Neuron (in vitro differentiated cells): Measurements from ENCODE around the gene KDM4F.

Experiments
- H2AFZ ChIP-seq: one replicate; pipeline ENCODE4 v1.6.1; 2013; ENCODE audit warnings: low read depth, mild to moderate bottlenecking, inconsistent platforms, low read length, moderate library complexity
- H3K27me3 ChIP-seq: one replicate; pipeline ENCODE4 v1.6.1; 2013; ENCODE audit warnings: low read length; ENCODE audit not compliant: insufficient read depth
- H3K36me3 ChIP-seq: one replicate; pipeline ENCODE4 v1.6.1; 2013; ENCODE audit warnings: low read length; ENCODE audit not compliant: insufficient read depth
- H3K4me1 ChIP-seq: one replicate; pipeline ENCODE4 v1.6.1; 2013; ENCODE audit warnings: low read length; ENCODE audit not compliant: insufficient read depth
- H3K4me3 ChIP-seq: 2 replicates; pipeline ENCODE4 v1.5.1; 2013; ENCODE audit warnings: mild to moderate bottlenecking, low read length, moderate library complexity
- H3K9me3 ChIP-seq: one replicate; pipeline ENCODE4 v1.6.1; 2013; ENCODE audit warnings: low read length

KDM4F gene

GRCh38 chr11:95042906-95043305, 6.3 kb upstream of the KDM4F start:
- peaks cover 5% of the 10 kb centered on the region for H3K27me3 ChIP-seq
- no peaks in the 10 kb centered on the region for H3K4me1 ChIP-seq
- no peaks in the 10 kb centered on the region for H3K36me3 ChIP-seq
- H3K4me3 ChIP-seq, result no peak overlapping the region
- no peaks in the 10 kb centered on the region for H3K9me3 ChIP-seq
- no peak overlapping the region for H2AFZ ChIP-seq

GRCh38 chr11:95044010-95044409, 5.2 kb upstream of the KDM4F start:
- Histone ChIP-seq H2AFZ (no peak overlapping the region), H3K36me3 (no peaks in the 10 kb centered on the region), H3K9me3 (no peaks in the 10 kb centered on the region), H3K27me3 (peaks cover 5% of the 10 kb centered on the region), H3K4me3 (no peak overlapping the region), H3K4me1 (no peaks in the 10 kb centered on the region)

GRCh38 chr11:95045812-95046211, 3.4 kb upstream of the KDM4F start:
- H3K4me1 ChIP-seq, result no peaks in the 10 kb centered on the region
- H3K27me3 ChIP-seq, result peaks cover 5% of the 10 kb centered on the region
- no peak overlapping the region for H3K4me3 ChIP-seq
- no peaks in the 10 kb centered on the region for H3K36me3 ChIP-seq
- H2AFZ ChIP-seq, result no peak overlapping the region
- H3K9me3 ChIP-seq, result no peaks in the 10 kb centered on the region

GRCh38 chr11:95050595-95051202, 1.5 kb downstream of the KDM4F start:
- H3K4me3 ChIP-seq, result no peak overlapping the region
- H3K36me3 ChIP-seq, result no peaks in the 10 kb centered on the region

GRCh38 chr11:95054356-95054755, 5.1 kb downstream of the KDM4F start:
- no peak overlapping the region for H2AFZ ChIP-seq

More at GRCh38 chr11:95050595-95051202, 1.5 kb downstream of the KDM4F start:
- Histone ChIP-seq H3K4me1 (no peaks in the 10 kb centered on the region), H3K27me3 (peaks cover 4% of the 10 kb centered on the region), H3K9me3 (no peaks in the 10 kb centered on the region), H2AFZ (no peak overlapping the region)

GRCh38 chr11:95055283-95055897, 6.2 kb downstream of the KDM4F start:
- Histone ChIP-seq H3K36me3 (no peaks in the 10 kb centered on the region), H3K27me3 (peaks cover 8% of the 10 kb centered on the region), H3K9me3 (no peaks in the 10 kb centered on the region), H3K4me1 (no peaks in the 10 kb centered on the region), H2AFZ (no peak overlapping the region), H3K4me3 (no peak overlapping the region)

More at GRCh38 chr11:95054356-95054755, 5.1 kb downstream of the KDM4F start:
- no peaks in the 10 kb centered on the region for H3K36me3 ChIP-seq
- H3K27me3 ChIP-seq, result peaks cover 8% of the 10 kb centered on the region
- H3K4me3 ChIP-seq, result no peak overlapping the region
- no peaks in the 10 kb centered on the region for H3K4me1 ChIP-seq
- H3K9me3 ChIP-seq, result no peaks in the 10 kb centered on the region

GRCh38 chr11:95057959-95058358, 8.7 kb downstream of the KDM4F start:
- H3K4me1 ChIP-seq, result no peaks in the 10 kb centered on the region
- no peaks in the 10 kb centered on the region for H3K9me3 ChIP-seq
- H2AFZ ChIP-seq, result no peak overlapping the region
- no peak overlapping the region for H3K4me3 ChIP-seq
- peaks cover 8% of the 10 kb centered on the region for H3K27me3 ChIP-seq
- no peaks in the 10 kb centered on the region for H3K36me3 ChIP-seq

GRCh38 chr11:95058621-95059020, 9.4 kb downstream of the KDM4F start:
- Histone ChIP-seq H3K27me3 (peaks cover 8% of the 10 kb centered on the region), H3K4me3 (no peak overlapping the region)

GRCh38 chr11:95059046-95059445, 9.8 kb downstream of the KDM4F start:
- no peak overlapping the region for H3K4me3 ChIP-seq
- no peaks in the 10 kb centered on the region for H3K9me3 ChIP-seq
- H2AFZ ChIP-seq, result no peak overlapping the region
- no peaks in the 10 kb centered on the region for H3K4me1 ChIP-seq
- no peaks in the 10 kb centered on the region for H3K36me3 ChIP-seq
- H3K27me3 ChIP-seq, result peaks cover 8% of the 10 kb centered on the region

More at GRCh38 chr11:95058621-95059020, 9.4 kb downstream of the KDM4F start:
- Histone ChIP-seq H3K4me1 (no peaks in the 10 kb centered on the region), H3K36me3 (no peaks in the 10 kb centered on the region), H2AFZ (no peak overlapping the region), H3K9me3 (no peaks in the 10 kb centered on the region)

GRCh38 chr11:95065336-95065735, 16.1 kb downstream of the KDM4F start:
- H3K4me3 ChIP-seq, result no peak overlapping the region
- no peak overlapping the region for H2AFZ ChIP-seq
- H3K4me1 ChIP-seq, result peaks cover 10% of the 10 kb centered on the region
- H3K27me3 ChIP-seq, result no peaks in the 10 kb centered on the region
- no peaks in the 10 kb centered on the region for H3K36me3 ChIP-seq
- H3K9me3 ChIP-seq, result no peaks in the 10 kb centered on the region

- Histone ChIP-seq H2AFZ (peak within 1 kb of the TSS; percentile 73), H3K4me3 (peak within 1 kb of the TSS; percentile 62), H3K9me3 (no peaks in the 10 kb centered on the region), H3K4me1 (peaks cover 10% of the 10 kb centered on the region), H3K36me3 (no peaks in the 10 kb centered on the region), H3K27me3 (no peaks in the 10 kb centered on the region)
Measured at GRCh38 chr11:95066716-95067038, 17.5 kb downstream of the KDM4F start, which contains the start of gene SRSF8. Gene SRSF8, plus strand, starts transcription at chr11:95066919. Its CDS starts 308 bp downstream, at chr11:95067227.

GRCh38 chr11:95067039-95067840, 18.0 kb downstream of the KDM4F start:
- Histone ChIP-seq H3K4me1 (peaks cover 10% of the 10 kb centered on the region), H3K9me3 (no peaks in the 10 kb centered on the region), H3K36me3 (no peaks in the 10 kb centered on the region), H2AFZ (peak overlapping the region; percentile 73), H3K27me3 (no peaks in the 10 kb centered on the region), H3K4me3 (peak overlapping the region; percentile 62)

- no peaks in the 10 kb centered on the region for H3K27me3 ChIP-seq
- H3K9me3 ChIP-seq, result no peaks in the 10 kb centered on the region
- no peaks in the 10 kb centered on the region for H3K36me3 ChIP-seq
Measured at GRCh38 chr11:95067841-95068219, 18.6 kb downstream of the KDM4F start.

More at GRCh38 chr11:95067841-95068219, 18.6 kb downstream of the KDM4F start:
- peak overlapping the region; percentile 62 for H3K4me3 ChIP-seq
- peak overlapping the region; percentile 73 for H2AFZ ChIP-seq
- peaks cover 10% of the 10 kb centered on the region for H3K4me1 ChIP-seq
